Activated CD8-positive, alpha-beta memory T cell treated with anti-CD3 and anti-CD28 coated beads for 24 hours (primary cell): ENCODE data around the gene PEX10.

Experiments used
- DNase-seq: peaks from one replicate; pipeline ENCODE4 v3.0.0-alpha.2; 2020

The PEX10 gene

DNA sequence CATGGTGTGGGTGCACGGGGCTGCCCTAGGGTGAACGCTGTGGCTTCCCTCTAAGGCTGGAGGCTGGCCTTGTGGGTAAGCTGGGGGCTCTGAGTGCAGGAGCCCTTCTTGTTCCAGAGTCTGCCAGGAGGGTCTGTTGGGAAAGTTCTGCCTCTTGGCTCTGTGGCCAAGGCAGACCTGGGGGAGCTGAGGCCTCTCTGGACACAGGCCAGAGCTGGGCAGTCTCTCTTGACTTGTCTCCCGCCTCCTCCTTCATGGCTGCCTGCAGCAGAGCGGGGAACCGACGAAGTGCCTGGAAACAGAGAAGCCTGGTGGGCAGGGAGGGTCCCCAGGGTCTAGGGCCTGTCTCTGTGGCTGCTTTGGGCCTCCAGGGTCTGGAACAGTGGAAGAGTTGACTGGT is 30.3 kb upstream of the PEX10 start:
- no peak for DNase-seq

DNA sequence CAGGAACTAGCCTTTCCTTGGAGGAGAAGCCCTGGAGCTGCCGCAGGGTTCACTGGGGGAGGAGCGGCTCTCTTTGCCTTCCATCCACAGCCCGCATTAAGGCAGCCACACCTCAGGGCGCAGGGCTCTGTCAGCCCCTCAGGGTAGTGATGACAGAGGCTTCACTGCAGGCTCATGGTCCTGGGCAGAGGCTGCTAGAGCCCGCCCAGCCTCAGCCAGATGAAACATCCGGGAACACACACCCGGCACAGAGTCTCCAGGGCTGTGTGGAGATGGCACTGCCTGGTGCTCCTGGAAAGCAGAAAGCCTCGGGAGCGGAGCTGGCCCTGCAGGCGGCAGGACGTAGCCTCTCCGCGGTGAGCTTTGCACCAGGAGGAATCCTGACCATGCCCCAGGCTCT is 29.4 kb upstream of the PEX10 start:
- DNase-seq: no peak

DNA sequence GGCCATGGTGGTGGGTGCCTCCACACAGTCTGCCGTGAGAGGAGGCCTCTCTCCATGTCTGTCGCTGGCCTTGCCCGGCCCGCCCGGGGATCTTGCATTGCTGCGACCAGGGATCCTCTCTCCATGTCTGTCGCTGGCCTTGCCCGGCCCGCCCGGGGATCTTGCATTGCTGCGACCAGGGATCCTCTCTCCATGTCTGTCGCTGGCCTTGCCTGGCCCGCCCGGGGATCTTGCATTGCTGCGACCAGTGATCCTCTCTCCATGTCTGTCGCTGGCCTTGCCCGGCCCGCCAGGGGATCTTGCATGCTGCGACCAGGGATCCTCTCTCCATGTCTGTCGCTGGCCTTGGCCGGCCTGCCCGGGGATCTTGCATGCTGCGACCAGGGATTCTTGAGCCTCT is 28.0 kb upstream of the PEX10 start:
- DNase-seq: peak; percentile 64

DNA sequence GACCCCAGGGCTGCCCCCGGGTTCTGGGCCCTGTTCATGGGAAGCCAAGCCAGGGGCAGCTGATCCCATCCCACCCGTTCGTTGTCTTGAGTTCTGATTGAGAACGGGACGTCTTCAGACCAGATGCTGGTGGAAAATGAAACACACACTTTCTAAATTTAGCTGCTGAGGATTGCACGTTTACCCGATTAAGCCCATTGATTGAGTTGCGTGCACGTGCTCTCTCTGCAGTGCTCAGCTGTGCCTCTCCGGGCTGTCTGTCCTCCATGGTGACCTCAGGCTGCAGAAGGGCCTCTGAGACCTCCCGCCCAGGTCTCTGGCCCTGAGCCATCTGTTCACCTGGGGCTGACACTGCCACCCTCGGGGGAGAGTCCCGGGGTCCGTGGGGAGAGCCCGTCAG is 27.0 kb upstream of the PEX10 start:
- no peak for DNase-seq

DNA sequence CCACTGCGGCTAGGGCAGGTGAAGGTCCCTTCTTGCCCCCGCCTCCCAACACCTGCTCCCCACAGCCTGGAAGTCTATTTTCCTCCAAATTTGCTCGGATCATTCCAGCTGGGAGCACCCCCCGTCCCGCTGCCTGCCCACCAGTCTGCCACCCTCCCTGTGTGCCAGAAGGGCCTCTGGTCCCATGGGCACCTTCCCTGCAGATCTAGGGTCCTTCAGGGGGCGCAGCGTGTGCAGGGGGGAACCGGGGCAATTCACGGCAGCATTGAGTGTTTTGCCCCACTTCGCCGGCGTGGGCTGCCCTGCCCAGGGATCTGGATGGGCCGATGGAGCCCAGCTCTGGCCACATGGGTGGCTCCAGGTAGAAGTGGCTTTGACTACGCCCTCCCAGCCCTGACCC is 26.3 kb upstream of the PEX10 start:
- DNase-seq: no peak

DNA sequence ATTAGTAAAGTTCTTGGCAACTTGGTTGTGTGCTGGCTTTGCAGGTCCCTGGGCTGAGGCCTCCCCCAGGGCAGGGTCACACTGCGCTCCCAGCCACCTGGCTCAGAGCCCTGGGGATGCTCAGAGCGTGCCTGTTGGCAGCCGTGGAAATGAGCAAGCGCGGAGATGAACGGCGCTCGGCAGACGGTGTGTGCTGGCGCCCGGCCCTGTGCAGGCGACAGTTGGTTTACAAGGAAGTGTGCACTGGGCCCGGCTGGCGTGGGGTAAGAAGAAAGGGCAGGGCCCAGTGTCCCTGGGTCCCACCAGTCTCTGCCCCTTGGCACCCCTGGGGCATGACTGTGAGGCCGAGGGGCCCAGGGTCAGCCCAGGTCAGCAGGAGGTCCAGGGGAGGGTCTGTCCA is 25.7 kb upstream of the PEX10 start:
- no peak for DNase-seq

DNA sequence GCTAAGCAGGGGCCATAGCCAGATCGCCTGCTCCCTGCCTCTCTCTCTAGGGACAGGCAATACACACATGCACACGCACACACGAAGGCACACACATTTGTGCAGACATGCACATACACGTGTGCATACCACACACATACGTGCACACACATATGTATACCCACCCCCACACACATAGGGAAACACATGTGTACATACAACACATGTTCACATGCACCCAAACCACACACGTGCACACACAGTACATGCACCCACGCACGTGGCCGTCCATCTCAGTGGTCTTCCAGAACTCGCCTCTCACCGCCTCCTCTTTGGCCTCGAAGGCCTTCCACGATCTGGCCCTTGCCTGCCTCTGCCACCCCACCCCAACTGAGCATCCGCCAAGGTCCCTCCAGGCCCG is 25.3 kb upstream of the PEX10 start:
- DNase-seq: no peak

DNA sequence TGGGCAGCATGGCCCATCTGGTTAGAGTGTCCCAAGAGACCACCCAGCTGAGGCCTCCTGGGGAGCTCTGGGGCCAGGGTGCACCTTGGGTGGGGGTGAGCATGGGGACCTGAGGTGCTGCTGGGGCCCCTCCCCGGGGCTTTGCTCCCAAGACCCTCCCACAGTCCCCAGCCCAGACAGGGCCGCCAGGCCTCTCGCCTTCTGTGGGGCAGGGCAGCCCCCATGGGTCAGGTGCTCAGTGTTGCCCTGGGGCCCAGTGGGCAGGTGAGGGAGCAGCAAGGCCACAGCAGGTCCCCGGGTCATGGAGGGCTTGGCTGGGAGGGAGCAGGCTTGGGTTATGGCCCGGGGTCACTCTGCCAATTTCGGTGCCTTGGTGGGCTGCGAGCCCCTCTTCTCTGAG is 24.5 kb upstream of the PEX10 start:
- DNase-seq: no peak

DNA sequence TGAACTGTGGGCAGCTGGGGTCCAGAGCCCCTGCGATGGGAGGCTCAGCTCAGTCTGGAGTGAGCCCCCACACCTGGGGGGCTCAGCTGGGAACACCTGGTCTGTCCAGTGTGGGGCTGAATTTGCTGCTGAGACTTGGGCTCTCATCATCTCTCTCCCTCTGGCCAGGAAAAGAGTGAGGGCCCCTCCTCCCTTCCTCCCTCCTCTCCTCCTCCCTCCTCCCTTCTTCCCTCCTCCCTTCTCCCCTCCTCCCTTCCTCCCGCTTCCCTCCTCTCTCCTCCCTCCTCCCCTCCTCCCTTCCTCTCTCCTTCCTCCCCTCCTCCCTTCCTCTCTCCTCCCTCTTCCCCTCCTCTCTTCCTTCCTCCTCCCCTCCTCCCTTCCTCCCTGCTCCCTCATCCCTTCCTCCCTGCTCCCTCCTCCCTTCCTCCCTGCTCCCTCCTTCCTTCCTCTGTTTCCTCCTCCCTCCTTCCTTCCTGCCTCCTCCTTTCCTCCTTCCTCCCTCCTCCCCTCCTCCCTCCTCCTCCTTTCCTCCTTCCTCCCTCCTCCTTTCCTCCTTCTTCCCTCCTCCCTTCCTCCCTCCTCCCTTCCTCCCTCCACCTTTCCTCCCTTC is 23.5 kb upstream of the PEX10 start:
- no peak for DNase-seq

DNA sequence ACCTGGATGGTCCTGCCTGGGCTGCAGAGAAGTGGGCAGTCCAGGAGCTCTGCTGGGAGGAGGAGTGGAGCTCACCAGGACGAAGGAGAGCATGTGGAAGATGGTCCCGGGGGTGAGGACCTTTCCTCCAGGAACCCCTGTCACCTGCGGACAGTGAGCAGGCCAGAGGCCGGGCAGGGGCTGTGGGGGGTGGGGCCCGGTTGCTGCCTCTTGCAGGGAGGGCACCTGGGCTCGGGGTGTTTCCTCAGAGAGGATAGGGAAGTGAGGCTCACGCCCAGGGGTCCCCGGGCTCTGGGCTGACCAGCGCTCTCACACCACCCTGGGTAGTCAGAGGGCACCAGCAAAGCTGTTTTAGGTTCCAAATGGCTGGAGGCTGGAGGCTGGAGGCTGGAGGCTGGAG is 22.7 kb upstream of the PEX10 start:
- no peak for DNase-seq

DNA sequence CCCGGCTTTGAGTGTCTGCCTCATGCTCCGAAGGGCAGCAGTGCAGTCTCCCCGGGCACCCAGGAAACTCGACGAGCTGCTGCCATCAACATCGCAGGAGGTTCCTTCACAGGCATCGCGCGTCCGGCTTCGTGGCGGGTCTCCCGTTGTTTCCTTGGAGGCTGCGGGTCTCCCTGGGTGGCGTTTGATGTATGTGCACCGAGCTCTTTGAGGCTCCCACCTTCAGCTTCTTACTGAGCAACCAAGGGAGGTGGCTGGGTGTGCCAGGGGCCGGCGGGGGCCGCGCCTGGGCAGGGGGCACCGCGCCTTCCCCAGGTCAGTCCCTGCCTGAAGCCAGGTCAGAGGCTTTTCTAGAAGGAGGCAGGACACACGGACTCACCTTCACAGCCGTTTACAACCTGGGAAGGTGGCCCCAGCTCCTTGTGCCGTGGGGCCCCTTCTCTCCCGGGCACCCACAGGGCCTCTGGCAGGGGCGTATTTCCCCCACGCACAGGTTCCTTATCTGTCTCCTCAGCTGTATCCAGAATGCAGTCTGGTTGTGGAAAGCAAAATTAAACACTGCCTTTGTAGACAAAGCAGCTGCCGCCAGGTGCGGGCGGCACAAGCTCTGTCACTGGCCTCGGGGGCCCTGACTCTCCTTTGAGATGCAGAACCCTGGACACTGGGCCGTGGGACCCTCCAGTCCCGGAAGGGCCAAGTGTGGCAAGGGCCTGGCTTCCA is 21.7 kb upstream of the PEX10 start:
- DNase-seq: no peak

DNA sequence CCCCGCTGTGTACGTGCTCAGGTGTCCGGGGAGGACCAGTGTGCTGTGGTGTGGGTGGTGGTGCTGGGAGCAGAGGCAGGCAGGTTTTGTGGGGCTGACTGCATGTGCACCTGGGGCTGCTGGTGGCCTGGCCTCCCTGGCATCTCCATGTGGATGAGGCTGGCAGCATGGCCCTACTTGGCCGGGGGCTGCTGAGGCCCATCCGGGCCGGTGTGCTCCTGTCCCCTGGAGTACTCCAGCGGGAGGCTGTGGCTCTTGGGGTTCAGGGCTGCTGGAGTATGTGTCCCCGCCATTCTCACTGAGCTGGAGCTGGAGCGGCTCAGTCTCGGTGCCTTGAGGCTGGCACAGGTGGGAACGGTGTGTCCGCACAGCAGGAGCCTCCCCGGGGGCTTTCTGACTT is 20.8 kb upstream of the PEX10 start:
- DNase-seq: no peak

DNA sequence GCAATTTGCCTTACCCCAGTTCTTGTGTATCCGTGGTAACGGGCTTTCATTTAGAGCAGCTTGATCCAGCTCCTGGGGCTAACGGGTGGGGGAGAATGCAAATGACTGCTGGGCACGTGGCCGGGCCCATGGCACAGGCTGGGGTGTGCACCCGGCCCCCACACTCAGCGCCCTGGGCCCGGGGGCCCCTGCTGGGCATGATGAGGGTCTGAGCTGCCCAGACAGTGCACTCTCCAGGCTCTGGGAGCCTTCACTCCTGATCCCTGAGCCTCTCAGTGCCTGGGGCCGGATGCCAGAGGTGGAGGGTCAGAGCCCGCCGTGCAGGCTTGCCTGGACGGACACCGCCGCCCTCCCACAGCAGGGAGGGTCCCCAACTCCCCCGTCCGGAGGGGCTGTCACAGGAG is 20.1 kb upstream of the PEX10 start:
- no peak for DNase-seq

DNA sequence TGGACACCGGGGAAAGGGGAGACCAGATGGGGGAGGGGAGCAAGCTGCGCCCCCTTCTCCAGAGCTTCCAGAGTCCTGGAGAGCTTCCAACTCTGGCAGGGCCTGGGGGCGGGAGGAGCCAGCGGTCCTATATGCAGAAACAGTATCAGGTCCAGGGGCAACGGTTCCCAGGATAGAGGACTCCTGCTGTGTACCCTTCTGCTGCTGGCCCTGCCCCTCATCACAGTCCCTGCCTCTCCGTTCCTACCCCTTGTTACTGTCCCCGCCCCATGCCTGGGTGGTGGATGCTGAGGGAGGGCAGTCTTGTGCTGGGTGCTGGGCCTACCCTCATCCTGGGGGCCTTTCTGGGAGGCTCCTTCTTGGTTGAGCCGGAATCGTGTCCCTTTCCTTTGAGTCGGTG is 19.2 kb upstream of the PEX10 start:
- DNase-seq: no peak

DNA sequence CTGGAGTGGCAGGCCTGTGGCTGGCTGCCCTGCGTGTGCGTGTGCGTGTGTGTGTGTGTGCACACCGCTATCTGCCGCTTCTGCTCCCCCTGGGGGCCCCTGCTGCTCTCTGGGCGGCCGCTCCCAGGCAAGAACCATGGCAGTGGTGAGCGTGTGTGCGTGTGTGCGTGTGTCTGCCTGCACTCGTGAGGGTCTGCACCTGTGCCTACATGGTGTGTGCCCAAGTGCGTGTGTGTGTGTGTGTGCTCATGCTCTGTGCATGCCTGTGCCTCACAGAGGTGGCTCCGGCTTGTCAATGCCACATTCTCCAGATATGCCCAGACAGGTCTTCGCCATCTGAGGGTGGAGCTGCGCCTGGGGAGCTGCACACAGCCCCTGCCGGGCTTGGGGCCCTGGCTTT is 18.7 kb upstream of the PEX10 start:
- no peak for DNase-seq

DNA sequence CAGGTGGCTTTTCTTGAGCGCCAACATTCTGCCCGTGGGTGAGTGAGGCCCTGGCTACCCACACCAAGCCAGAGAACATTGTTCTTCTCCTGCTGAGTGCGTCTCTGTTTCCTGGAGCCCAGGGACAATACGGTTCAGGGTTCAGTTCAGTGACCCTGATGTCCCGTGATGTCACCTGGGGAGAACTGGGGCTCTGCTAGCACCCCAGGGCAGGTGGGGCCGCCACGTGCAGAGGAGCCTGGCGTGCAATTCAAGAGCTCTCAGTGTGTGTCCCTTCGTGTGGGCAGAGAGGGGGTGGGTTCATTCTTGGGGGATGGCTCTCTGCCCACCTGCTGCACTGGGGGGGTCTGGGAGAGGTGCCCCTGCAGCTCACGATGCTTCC is 18.2 kb upstream of the PEX10 start:
- no peak for DNase-seq

DNA sequence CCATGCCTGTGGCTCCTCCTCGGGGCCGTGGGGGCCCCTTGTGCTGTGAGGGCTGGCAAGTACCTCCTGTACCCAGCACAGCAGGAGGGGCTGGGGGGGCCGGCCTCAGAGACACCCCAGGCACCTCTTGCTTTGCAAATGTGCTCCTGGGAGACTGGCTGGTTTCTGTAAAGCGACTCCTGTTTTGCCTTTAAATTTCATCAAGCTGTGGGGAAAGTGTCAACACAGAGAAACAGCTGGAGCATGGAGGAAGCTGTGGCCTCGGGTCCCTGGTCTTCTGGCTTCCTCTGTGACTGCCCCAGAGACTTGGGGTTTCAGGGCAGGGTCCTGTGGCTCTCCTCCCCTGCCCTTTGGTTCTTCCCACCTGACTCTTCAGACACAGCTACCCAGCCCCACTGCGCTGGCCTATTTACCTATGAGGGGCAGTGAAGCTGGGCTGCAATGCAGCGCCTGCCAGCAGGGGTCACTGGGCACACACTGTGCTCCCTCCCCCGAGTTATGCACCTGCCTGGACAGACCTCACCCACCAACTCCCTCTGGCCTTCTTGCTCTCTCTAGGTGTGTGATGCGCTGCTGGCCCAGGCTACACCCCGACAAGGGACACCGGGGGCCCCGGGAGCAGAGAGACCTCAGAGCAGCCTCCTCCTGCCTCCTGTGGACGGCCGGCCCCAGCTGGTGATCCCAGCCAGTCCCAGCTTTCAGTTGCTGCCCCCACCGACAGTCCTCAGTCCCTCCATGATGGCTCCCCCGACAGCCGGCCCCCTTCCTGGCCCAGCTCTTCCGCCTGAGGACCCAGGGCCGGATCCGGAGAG is 17.6 kb upstream of the PEX10 start:
- no peak for DNase-seq

DNA sequence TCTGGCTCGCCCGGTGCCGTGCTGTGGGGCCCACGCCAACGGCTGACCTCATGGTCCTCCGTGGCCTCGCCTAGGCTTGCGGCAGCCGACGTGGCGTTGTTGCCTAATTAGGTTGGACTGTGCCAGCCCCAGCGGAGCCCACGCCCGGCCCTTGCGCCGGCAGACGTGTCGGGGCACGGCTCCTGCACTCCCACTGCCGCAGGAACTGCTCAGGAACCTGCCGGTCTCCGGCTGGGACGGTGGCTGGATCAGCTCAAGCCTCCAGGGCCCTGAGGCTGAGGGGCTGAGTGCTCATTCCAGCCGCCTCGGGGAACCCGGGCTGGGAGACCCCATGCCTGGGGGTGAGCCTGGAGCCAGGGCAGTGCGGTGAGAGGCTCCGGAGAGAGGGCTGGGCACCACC is 16.1 kb upstream of the PEX10 start:
- DNase-seq: no peak

DNA sequence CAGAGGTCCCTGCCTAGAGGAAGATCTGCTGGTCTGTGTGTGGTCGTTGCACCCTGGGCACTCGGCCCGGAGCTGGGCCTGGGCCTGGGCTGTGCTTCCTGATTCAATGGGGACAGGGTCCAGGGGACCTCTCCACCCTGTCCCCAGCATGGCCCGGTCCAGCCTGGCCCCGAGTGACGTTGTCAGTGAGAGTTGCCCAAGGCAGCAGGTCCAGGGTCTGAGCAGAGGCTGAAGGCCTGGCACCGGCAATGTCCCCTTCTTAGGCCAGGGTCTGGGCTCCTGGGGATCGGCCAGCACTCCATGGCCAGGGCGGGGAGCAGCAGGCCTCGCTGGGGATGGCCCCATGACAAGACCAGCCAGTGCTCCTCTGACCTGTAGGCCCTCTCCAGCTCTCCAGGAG is 15.6 kb upstream of the PEX10 start:
- DNase-seq: no peak

DNA sequence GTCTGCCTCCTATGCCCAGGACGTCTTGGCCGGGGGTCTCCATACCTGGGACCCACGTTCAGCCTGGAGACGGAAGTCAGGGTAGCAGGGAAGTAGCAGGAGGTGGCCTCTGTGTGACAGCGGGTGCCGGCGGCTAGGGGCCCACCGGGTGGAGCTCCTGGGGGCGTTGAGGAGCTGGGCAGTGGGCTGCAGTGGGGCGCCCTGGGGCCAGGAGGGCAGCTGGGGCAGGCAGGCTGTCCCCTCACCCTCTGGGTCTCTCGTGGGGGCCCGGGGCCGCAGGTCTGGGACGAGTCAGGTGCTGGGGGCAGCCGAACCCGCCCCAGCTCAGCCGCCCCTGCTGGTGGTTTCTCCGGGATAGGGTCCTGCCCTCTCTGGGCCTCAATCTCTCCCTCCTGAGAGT is 14.7 kb upstream of the PEX10 start:
- DNase-seq: no peak

DNA sequence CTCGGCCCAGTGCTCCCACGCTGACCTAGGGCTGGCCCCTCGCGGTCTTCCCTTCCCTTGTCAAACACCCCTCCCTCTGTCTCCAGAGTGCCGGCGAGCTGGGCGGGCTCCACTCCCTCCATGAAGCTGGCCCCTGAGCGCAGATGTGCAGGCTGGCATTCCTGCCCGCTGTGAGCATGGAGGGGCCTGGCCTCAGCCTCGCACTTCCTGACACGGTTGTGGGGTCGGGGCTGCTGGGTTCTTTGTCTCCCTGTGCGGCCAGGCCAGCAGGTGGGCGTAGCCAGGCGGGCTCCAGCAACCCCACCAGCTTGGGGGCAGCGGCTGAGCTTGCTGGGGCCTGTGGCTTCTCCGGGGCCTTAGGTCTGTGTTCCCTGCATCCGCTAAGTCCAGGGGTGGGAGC is 14.2 kb upstream of the PEX10 start:
- DNase-seq: no peak

DNA sequence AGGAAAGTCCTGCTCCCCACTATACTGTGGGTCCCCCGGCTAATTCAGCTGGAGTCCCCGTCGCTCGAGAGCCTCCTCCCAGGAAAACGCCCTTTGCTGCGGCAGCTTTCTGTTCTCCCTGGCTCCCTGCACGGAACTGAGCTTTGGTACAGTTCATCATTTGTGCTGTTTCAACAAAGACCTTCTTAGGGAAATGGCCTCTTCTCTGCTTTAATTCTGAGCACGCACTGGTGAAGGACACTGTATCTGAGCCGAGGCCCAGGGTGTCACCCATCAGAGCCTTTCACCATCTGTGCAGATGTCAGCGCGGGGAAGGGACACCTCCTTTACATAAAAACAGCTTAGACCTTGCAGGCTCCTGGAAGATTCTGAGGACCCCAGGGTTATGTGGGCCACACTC is 13.5 kb upstream of the PEX10 start:
- no peak for DNase-seq

DNA sequence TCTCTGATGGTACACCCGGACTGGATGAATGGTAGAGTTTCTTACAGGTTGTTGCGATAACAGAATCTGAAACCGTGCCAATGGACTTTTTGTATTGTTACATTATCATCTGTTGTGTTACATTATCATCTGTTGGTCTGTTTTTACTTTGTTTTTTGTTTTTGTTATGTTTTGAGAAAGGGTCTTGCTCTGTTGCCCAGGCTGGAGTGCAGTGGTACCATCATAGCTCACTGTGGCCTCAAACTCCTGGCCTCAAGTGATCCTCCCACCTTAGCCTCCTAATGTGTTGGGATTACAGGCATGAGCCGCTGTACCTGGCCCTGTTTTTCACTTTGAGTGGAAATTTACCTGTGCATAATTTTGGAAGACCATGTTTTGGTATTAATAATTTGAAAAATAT is 10.2 kb upstream of the PEX10 start:
- DNase-seq: no peak

DNA sequence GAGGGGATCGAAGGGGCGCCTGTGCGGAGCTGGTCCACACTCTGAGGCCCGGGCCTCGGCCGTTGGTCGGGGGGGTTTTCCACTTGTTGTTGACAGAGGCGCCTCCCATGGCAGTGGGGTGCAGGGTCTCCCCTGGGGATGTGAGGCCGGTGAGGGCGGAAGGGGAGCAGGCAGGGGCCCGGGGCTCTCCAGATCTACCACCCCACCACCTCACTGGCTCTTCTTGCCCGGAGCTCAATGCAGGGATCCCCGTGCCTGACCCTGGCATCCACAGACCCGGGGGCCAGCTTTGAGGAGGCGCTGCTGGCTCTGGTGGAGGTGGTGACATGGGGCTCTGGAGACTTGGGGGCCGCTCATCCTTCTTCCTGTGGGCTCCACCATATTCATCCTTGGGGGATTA is 7.1 kb upstream of the PEX10 start:
- DNase-seq: no peak
